Measurements from ENCODE around the gene SYCE1L. TPM values are rescaled to one million over a fixed set of nuclear protein-coding genes. Genes with fewer than 3 reads are reported as not detected.
A peak's percentile ranks its signal among the peaks of the same experiment; 100 is the strongest.

SYCE1L gene
- total RNA-seq, 2 experiments from 2014 or later, result 3.0 to 4.6 TPM

DNA sequence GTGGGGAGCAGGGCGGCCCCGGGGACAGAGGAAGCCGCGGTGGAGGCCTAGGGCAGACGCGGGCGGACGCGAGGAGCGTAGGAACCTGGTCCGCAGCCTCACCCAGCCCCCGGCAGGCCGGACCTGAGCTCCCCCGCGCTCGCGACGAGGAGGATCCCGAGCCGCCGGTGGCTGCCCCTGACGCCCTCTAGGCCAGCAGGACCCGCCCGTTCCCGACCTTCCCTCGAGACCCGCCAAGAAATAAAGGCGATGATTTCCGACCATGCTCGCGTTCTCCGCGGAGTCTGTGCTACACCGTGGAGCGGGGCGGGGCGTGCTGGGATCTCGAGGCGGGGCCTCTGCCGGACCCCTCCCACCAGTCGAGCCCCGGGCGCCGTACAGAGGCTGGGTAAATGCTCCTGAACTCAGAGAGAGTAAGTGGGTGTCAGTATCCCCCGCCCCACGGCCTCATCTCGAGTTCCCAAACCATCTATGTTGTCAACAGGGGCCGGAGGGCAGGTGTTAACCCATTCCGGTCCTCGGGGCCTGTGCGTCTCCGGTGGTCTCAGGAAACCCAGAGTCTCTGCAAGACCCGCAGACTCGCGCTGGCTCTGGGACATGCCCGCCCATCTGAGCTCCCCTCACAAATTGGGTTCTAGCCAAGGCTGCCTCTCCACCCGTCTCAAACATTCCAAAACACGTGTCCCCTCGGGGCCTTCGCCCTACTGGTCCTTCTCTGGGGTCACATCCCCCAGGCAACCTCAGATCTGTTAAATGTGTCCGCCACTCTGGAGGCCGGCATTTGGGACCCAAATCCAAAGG is 13.7 kb downstream of the SYCE1L start:
- Mint-ChIP-seq H3K27ac (peak overlapping the region; percentile 65), H3K27me3 (no peaks in the 10 kb centered on the region), H3K9me3 (no peaks in the 10 kb centered on the region), H3K4me3 (peak overlapping the region; percentile 75), H3K36me3 (ENCODE audit: low read depth) (no peaks in the 10 kb centered on the region), H3K4me1 (ENCODE audit: low read depth) (peaks cover 13% of the 10 kb centered on the region)
- no peak for TF ChIP-seq CTCF (IDR thresholded peaks at IDR 0.05)
- DNase-seq (peak; percentile 82), ATAC-seq (peak; percentile 88)
- CTCF ChIA-PET, result no interaction called here
- intact Hi-C loops (cut with micrococcal nuclease), result loop anchor here (2.0 to 10.0 kb wide), 2 partner anchors 22 to 512 kb away; partner anchors contain the start of genes MON1B and NUDT7
- POLR2A ChIA-PET, result interaction anchor here (1.2 kb wide), 1 partner anchor 12 kb away, joined by 3 read pairs; no protein-coding TSS in a partner anchor

GRCh38 chr16:77213542-77214106 is 14.4 kb downstream of the SYCE1L start:
- Mint-ChIP-seq H3K4me1 (ENCODE audit: low read depth) (peaks cover 13% of the 10 kb centered on the region), H3K36me3 (ENCODE audit: low read depth) (no peaks in the 10 kb centered on the region), H3K27me3 (no peaks in the 10 kb centered on the region), H3K4me3 (peak overlapping the region; percentile 75), H3K9me3 (no peaks in the 10 kb centered on the region), H3K27ac (peak overlapping the region; percentile 44)
- no peak for TF ChIP-seq CTCF (IDR thresholded peaks at IDR 0.05)
- no peak for ATAC-seq
- POLR2A ChIA-PET, result interaction anchor here (0.5 kb wide), 1 partner anchor 33 kb away, joined by 4 read pairs; no protein-coding TSS in a partner anchor
- no peak for DNase-seq
- CTCF ChIA-PET, result interaction anchor here (1.4 kb wide), 1 partner anchor 10 kb away, joined by 3 read pairs; no protein-coding TSS in a partner anchor
- intact Hi-C loops (cut with micrococcal nuclease), result loop anchor here (2.0 to 10.0 kb wide), 2 partner anchors 23 to 511 kb away; partner anchors contain the start of genes MON1B and NUDT7

GRCh38 chr16:77214411-77215138 is 15.4 kb downstream of the SYCE1L start:
- TF ChIP-seq CTCF (IDR thresholded peaks at IDR 0.05), result no peak
- no peaks in the 10 kb centered on the region for H3K27me3 Mint-ChIP-seq
- H3K36me3 Mint-ChIP-seq (ENCODE audit: low read depth), result no peaks in the 10 kb centered on the region
- H3K4me3 Mint-ChIP-seq, result no peak overlapping the region
- intact Hi-C loops (cut with micrococcal nuclease), result loop anchor here (10.0 kb wide), 1 partner anchor 510 kb away; the partner anchor contains the start of gene NUDT7
- ATAC-seq (no peak), DNase-seq (no peak)
- H3K4me1 Mint-ChIP-seq (ENCODE audit: low read depth), result peaks cover 13% of the 10 kb centered on the region
- POLR2A ChIA-PET, result interaction anchor here (0.5 to 0.9 kb wide), 2 partner anchors 23 to 34 kb away, joined by 3 to 4 read pairs; partner anchors contain the start of gene MON1B
- H3K9me3 Mint-ChIP-seq, result no peaks in the 10 kb centered on the region
- CTCF ChIA-PET, result interaction anchor here (0.9 to 1.4 kb wide), 4 partner anchors 8 to 447 kb away, joined by 3 read pairs; no protein-coding TSS in a partner anchor
- H3K27ac Mint-ChIP-seq, result no peak overlapping the region

DNA sequence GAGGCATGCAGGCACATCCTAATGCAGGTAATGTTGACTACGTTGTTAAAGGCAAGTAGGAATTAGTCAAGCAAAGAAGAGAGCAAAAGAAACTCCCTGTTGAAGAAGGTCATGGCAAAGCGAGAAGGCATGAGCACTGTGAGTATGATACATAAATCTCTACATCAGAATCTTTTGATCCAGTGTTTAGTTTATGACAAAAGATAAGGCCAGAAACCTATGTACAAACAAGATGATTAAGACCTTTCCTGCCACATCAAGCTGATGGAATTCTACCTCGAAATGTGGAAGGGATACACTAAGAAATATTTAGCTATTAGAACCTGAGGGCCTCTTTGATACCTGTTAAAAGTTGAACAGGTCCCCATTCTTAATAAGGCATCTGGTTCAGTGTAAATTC is 20.2 kb downstream of the SYCE1L start:
- no peak overlapping the region for H3K27ac Mint-ChIP-seq
- TF ChIP-seq CTCF (IDR thresholded peaks at IDR 0.05), result no peak
- no peaks in the 10 kb centered on the region for H3K9me3 Mint-ChIP-seq

More for the DNA sequence above, 20.2 kb downstream of the SYCE1L start:
- H3K36me3 Mint-ChIP-seq (ENCODE audit: low read depth), result no peaks in the 10 kb centered on the region
- ChIA-PET CTCF (no interaction called here), POLR2A (no interaction called here)
- DNase-seq (no peak), ATAC-seq (no peak)
- H3K27me3 Mint-ChIP-seq, result no peaks in the 10 kb centered on the region
- H3K4me3 Mint-ChIP-seq, result no peak overlapping the region
- H3K4me1 Mint-ChIP-seq (ENCODE audit: low read depth), result no peaks in the 10 kb centered on the region
- intact Hi-C loops (cut with micrococcal nuclease), result loop anchor here (10.0 kb wide), 1 partner anchor 505 kb away; the partner anchor contains the start of gene NUDT7

Data from activated CD8-positive, alpha-beta T cell treated with anti-CD3 and anti-CD28 coated beads for 36 hours (primary cell).